Measurements from ENCODE around the gene GOLGA6L1. TPM values are rescaled to one million over a fixed set of nuclear protein-coding genes. Genes with fewer than 3 reads are reported as not detected.
"Not testable (repeated sequence)": the region's sequence is repeated elsewhere in the genome, so short reads cannot be mapped to it uniquely, and the experiment has no call there.

The GOLGA6L1 gene
- not detected for total RNA-seq

DNA sequence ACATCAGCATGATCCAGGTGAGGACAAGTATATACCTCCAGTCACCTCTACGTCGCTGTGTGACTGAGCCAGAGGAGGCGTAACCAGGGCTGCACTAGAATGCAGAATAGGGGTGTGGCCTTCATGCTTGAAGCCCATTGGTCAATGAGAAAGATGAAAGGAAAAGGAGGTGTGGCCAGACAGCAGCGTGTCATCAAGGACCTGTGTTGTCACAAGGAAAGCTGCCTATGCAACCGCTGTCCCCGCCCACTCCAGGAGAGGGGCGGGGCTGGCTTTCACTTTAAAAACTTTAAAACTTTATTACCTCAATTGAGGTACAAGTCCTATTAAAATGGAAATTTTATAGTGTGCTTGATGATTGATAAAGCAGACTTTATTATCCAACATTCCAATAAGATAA, at the start of gene GOLGA6L1:
Gene GOLGA6L1 (minus strand): TSS at position 101 of the 400 bp plus-strand sequence. CDS start 91 bp downstream, at position 10.
- H3K4me1 ChIP-seq; H3K36me3 ChIP-seq; DNase-seq; H3K27me3 ChIP-seq; H3K27ac ChIP-seq; H3K9me3 ChIP-seq; H3K4me3 ChIP-seq; intact Hi-C loops (cut with DNase I; ENCODE audit: low total_unique reads): not testable (repeated sequence)

- H3K4me1 ChIP-seq; H3K9me3 ChIP-seq; H3K27ac ChIP-seq; H3K36me3 ChIP-seq; DNase-seq; intact Hi-C loops (cut with DNase I; ENCODE audit: low total_unique reads); H3K4me3 ChIP-seq; H3K27me3 ChIP-seq: not testable (repeated sequence)
These were observed 44.6 kb upstream of the GOLGA6L1 start for GRCh38 chr15:23181201-23181600.

GRCh38 chr15:23180547-23180927, 43.9 kb upstream of the GOLGA6L1 start:
- H3K36me3 ChIP-seq; H3K27ac ChIP-seq; intact Hi-C loops (cut with DNase I; ENCODE audit: low total_unique reads); H3K27me3 ChIP-seq; H3K4me3 ChIP-seq; DNase-seq; H3K9me3 ChIP-seq; H3K4me1 ChIP-seq: not testable (repeated sequence)

GRCh38 chr15:23179768-23180546, 43.3 kb upstream of the GOLGA6L1 start:
- DNase-seq; H3K9me3 ChIP-seq; H3K27me3 ChIP-seq; H3K4me3 ChIP-seq; intact Hi-C loops (cut with DNase I; ENCODE audit: low total_unique reads); H3K4me1 ChIP-seq; H3K36me3 ChIP-seq; H3K27ac ChIP-seq: not testable (repeated sequence)

GRCh38 chr15:23176683-23177082, 40.1 kb upstream of the GOLGA6L1 start:
- H3K27ac ChIP-seq; H3K9me3 ChIP-seq; DNase-seq; H3K36me3 ChIP-seq; H3K27me3 ChIP-seq; intact Hi-C loops (cut with DNase I; ENCODE audit: low total_unique reads); H3K4me1 ChIP-seq; H3K4me3 ChIP-seq: not testable (repeated sequence)

DNA sequence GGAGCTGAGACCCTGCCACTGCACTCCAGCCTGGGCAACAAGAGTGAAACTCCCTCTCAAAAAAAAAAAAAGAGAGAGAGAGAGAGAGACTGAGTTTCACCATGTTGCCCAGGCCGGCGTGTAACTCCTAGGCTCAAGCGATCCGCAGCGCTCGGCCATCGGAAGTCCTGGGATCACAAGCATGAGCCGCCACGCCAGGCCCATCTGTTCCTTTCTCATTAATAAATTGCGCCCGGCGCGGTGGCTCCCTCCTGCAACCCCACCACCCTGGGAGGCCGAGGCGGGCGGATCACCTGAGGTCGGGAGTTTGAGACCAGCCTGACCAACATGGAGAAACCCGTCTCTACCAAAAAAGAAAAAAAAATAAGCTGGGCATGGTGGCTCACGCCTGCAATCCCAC, 39.0 kb upstream of the GOLGA6L1 start:
- H3K27me3 ChIP-seq; H3K4me1 ChIP-seq; H3K9me3 ChIP-seq; H3K4me3 ChIP-seq; intact Hi-C loops (cut with DNase I; ENCODE audit: low total_unique reads); H3K27ac ChIP-seq; H3K36me3 ChIP-seq; DNase-seq: not testable (repeated sequence)

DNA sequence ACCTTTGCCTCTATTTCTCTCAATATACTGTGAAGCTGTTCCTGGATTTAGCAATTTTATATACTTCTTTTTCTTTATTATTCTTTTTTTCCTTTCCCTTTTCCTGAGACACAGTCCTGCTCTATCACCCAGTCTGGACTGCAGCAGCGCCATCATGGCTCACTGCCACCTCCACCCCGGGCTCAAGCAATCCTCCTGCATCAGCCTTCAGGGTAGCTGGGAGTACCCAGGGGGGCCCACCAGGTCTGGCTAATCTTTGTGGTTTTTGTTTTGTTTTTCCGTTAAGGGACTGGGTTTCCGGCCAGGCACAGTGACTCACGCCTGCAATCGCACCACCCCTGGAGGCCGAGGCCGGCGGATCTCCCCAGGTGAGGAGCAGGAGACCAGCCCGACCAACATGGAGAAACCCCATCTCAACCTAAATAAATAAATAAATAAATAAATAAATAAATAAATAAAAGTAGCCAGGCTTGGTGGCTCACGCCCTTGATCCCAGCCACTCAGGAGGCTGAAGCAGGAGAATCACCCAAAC, 38.1 kb upstream of the GOLGA6L1 start:
- DNase-seq; H3K36me3 ChIP-seq; H3K9me3 ChIP-seq; H3K27me3 ChIP-seq; H3K27ac ChIP-seq; intact Hi-C loops (cut with DNase I; ENCODE audit: low total_unique reads); H3K4me1 ChIP-seq; H3K4me3 ChIP-seq: not testable (repeated sequence)

DNA sequence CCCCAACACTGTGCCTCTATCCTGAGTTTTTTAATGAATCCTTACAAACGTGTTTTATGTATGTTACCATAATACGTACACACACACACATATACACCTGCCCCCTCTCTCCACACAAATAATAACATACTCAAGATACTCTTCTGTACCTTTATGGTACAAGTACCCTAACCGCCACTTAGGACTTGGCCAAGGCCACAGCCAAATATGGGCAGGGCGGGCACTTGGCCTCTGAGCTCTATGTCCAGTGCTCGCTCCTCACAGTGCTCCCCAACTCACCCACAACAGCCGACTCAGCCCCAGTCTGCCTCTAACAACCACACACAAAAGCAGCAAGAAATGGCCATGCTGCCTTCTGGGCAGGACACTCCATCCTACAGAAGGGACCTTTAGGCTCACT, 3.8 kb downstream of the GOLGA6L1 start:
- DNase-seq; H3K27ac ChIP-seq; intact Hi-C loops (cut with DNase I; ENCODE audit: low total_unique reads); H3K4me3 ChIP-seq; H3K4me1 ChIP-seq; H3K36me3 ChIP-seq; H3K9me3 ChIP-seq; H3K27me3 ChIP-seq: not testable (repeated sequence)

GRCh38 chr15:23118208-23118607, 18.4 kb downstream of the GOLGA6L1 start:
- no peaks in the 10 kb centered on the region for H3K36me3 ChIP-seq
- intact Hi-C loops (cut with DNase I; ENCODE audit: low total_unique reads), result no loop called here

More at GRCh38 chr15:23118208-23118607, 18.4 kb downstream of the GOLGA6L1 start:
- H3K9me3 ChIP-seq, result no peaks in the 10 kb centered on the region
- TF ChIP-seq POLR2A (IDR thresholded peaks at IDR 0.05), result no peak
- TF ChIP-seq, protein P1, sequence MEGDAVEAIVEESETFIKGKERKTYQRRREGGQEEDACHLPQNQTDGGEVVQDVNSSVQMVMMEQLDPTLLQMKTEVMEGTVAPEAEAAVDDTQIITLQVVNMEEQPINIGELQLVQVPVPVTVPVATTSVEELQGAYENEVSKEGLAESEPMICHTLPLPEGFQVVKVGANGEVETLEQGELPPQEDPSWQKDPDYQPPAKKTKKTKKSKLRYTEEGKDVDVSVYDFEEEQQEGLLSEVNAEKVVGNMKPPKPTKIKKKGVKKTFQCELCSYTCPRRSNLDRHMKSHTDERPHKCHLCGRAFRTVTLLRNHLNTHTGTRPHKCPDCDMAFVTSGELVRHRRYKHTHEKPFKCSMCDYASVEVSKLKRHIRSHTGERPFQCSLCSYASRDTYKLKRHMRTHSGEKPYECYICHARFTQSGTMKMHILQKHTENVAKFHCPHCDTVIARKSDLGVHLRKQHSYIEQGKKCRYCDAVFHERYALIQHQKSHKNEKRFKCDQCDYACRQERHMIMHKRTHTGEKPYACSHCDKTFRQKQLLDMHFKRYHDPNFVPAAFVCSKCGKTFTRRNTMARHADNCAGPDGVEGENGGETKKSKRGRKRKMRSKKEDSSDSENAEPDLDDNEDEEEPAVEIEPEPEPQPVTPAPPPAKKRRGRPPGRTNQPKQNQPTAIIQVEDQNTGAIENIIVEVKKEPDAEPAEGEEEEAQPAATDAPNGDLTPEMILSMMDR (IDR thresholded peaks at IDR 0.05), result no peak
- no peak overlapping the region for H3K4me3 ChIP-seq
- no peak overlapping the region for H3K27ac ChIP-seq
- DNase-seq, result no peak
- H3K27me3 ChIP-seq, result no peaks in the 10 kb centered on the region
- no peaks in the 10 kb centered on the region for H3K4me1 ChIP-seq

Measured in uterus (tissue), 4 donors.